ENCODE measurements around the gene C14orf180. TPM values are rescaled to one million over a fixed set of nuclear protein-coding genes. Genes with fewer than 3 reads are reported as not detected.

C14orf180 gene
- total and polyA plus RNA-seq, 2 donors (not counting 1 experiment from before 2014, with no cell fraction given): not detected

GRCh38 chr14:104567141-104567956 is 12.2 kb upstream of the C14orf180 start:
- Histone ChIP-seq H3K27me3 (ENCODE audit: control insufficient read depth, insufficient read depth, low read length) (no peaks in the 10 kb centered on the region), H3K79me2 (ENCODE audit: control insufficient read depth, insufficient read depth, low read length) (no peaks in the 10 kb centered on the region), H3K4me2 (ENCODE audit: extremely low read depth, insufficient read depth, low read length) (no peak overlapping the region), H2AFZ (ENCODE audit: low read length) (no peak overlapping the region), H3K27ac (ENCODE audit: insufficient read depth, low read length) (no peak overlapping the region), H3K9ac (ENCODE audit: insufficient read depth, low read length) (no peak overlapping the region), H4K20me1 (ENCODE audit: control insufficient read depth, extremely low read depth, insufficient read depth, low read length) (no peaks in the 10 kb centered on the region), H3K4me3 (replicated peaks in 1 of 4; ENCODE audit: control extremely low read depth in 1 of 4, insufficient read depth in 1 of 4, low read depth in 3 of 4, low read length in 4 of 4) (no peak overlapping the region), H3K4me1 (ENCODE audit: control insufficient read depth, extremely low read depth, insufficient read depth, low read length) (no peaks in the 10 kb centered on the region), H3K36me3 (ENCODE audit: control insufficient read depth, insufficient read depth, low read length) (no peaks in the 10 kb centered on the region), H3K9me3 (ENCODE audit: control insufficient read depth, insufficient read depth, low read depth, low read length) (no peaks in the 10 kb centered on the region)
- DNase-seq (ENCODE audit: low read depth in 2 of 2): no peak
- TF ChIP-seq CTCF (conservative IDR thresholded peaks at IDR 0.05 in 1 of 2, IDR thresholded peaks at IDR 0.05 in 1 of 2; ENCODE audit: low read depth in 1 of 2, low read length in 2 of 2): no peak
- TF ChIP-seq EZH2 (IDR thresholded peaks at IDR 0.05; ENCODE audit: low read length, missing control alignments): no peak

DNA sequence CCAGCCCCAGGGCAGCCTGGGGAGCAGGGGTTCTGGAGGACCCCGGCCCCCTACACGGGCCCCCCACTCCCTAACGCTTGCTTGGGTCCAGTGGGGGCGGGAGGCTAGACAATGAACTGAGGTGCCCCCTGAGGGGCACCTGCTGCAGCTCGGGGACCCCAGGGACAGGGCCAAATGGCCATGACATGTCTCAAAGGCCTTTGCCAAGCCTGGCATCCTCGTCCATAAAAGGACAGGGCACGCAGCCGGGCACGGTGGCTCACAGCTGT is 11.7 kb upstream of the C14orf180 start:
- Histone ChIP-seq H3K9ac (ENCODE audit: insufficient read depth, low read length) (no peak overlapping the region), H4K20me1 (ENCODE audit: control insufficient read depth, extremely low read depth, insufficient read depth, low read length) (no peaks in the 10 kb centered on the region), H2AFZ (ENCODE audit: low read length) (no peak overlapping the region), H3K36me3 (ENCODE audit: control insufficient read depth, insufficient read depth, low read length) (no peaks in the 10 kb centered on the region), H3K4me2 (ENCODE audit: extremely low read depth, insufficient read depth, low read length) (no peak overlapping the region), H3K79me2 (ENCODE audit: control insufficient read depth, insufficient read depth, low read length) (no peaks in the 10 kb centered on the region), H3K27ac (ENCODE audit: insufficient read depth, low read length) (no peak overlapping the region), H3K9me3 (ENCODE audit: control insufficient read depth, insufficient read depth, low read depth, low read length) (no peaks in the 10 kb centered on the region), H3K4me1 (ENCODE audit: control insufficient read depth, extremely low read depth, insufficient read depth, low read length) (no peaks in the 10 kb centered on the region), H3K27me3 (ENCODE audit: control insufficient read depth, insufficient read depth, low read length) (no peaks in the 10 kb centered on the region), H3K4me3 (replicated peaks in 1 of 4; ENCODE audit: control extremely low read depth in 1 of 4, insufficient read depth in 1 of 4, low read depth in 3 of 4, low read length in 4 of 4) (no peak overlapping the region)
- no peak for DNase-seq (ENCODE audit: low read depth in 2 of 2)
- TF ChIP-seq CTCF (conservative IDR thresholded peaks at IDR 0.05 in 1 of 2, IDR thresholded peaks at IDR 0.05 in 1 of 2; ENCODE audit: low read depth in 1 of 2, low read length in 2 of 2) (no peak), EZH2 (IDR thresholded peaks at IDR 0.05; ENCODE audit: low read length, missing control alignments) (no peak)

GRCh38 chr14:104568620-104569019 is 10.9 kb upstream of the C14orf180 start:
- Histone ChIP-seq H2AFZ (ENCODE audit: low read length) (no peak overlapping the region), H4K20me1 (ENCODE audit: control insufficient read depth, extremely low read depth, insufficient read depth, low read length) (no peaks in the 10 kb centered on the region), H3K9me3 (ENCODE audit: control insufficient read depth, insufficient read depth, low read depth, low read length) (no peaks in the 10 kb centered on the region), H3K9ac (ENCODE audit: insufficient read depth, low read length) (no peak overlapping the region), H3K27ac (ENCODE audit: insufficient read depth, low read length) (no peak overlapping the region), H3K4me3 (replicated peaks in 1 of 4; ENCODE audit: control extremely low read depth in 1 of 4, insufficient read depth in 1 of 4, low read depth in 3 of 4, low read length in 4 of 4) (no peak overlapping the region), H3K4me2 (ENCODE audit: extremely low read depth, insufficient read depth, low read length) (no peak overlapping the region), H3K36me3 (ENCODE audit: control insufficient read depth, insufficient read depth, low read length) (no peaks in the 10 kb centered on the region), H3K4me1 (ENCODE audit: control insufficient read depth, extremely low read depth, insufficient read depth, low read length) (no peaks in the 10 kb centered on the region), H3K79me2 (ENCODE audit: control insufficient read depth, insufficient read depth, low read length) (no peaks in the 10 kb centered on the region), H3K27me3 (ENCODE audit: control insufficient read depth, insufficient read depth, low read length) (no peaks in the 10 kb centered on the region)
- TF ChIP-seq EZH2 (IDR thresholded peaks at IDR 0.05; ENCODE audit: low read length, missing control alignments) (no peak), CTCF (conservative IDR thresholded peaks at IDR 0.05 in 1 of 2, IDR thresholded peaks at IDR 0.05 in 1 of 2; ENCODE audit: low read depth in 1 of 2, low read length in 2 of 2) (no peak)
- DNase-seq (ENCODE audit: low read depth in 2 of 2): no peak
